Smooth muscle cell (in vitro differentiated cells): ENCODE data around the gene ARPC1A. TPM values are rescaled to one million over a fixed set of nuclear protein-coding genes. Genes with fewer than 3 reads are reported as not detected.

Source experiments
- DNase-seq: peaks from one replicate; lab custom pipeline; 2025; ENCODE audit not compliant: unreplicated experiment; lab: John Stamatoyannopoulos, UW
- H2AFZ ChIP-seq: fragments of 200-600 bp; sonication (generic); 2 replicates; pipeline ENCODE4 v1.6.0; 2016; ENCODE audit warnings: antibody characterized with exemption, low read depth, mild to moderate bottlenecking
- H3F3A ChIP-seq: fragments of 200-600 bp; sonication (generic); 2 replicates; pipeline ENCODE4 v1.6.0; 2017; ENCODE audit warnings: antibody characterized with exemption, low read depth
- H3K27ac ChIP-seq: fragments of 200-600 bp; sonication (generic); 2 replicates; pipeline ENCODE4 v1.5.1; 2016; ENCODE audit warnings: low read depth, mild to moderate bottlenecking
- H3K27me3 ChIP-seq: fragments of 200-600 bp; sonication (generic); 2 replicates; pipeline ENCODE4 v1.6.1; 2016; ENCODE audit warnings: low read depth, mild to moderate bottlenecking
- H3K36me3 ChIP-seq: fragments of 200-600 bp; sonication (generic); 2 replicates; pipeline ENCODE4 v1.5.1; 2016; ENCODE audit warnings: low read depth
- H3K4me1 ChIP-seq: fragments of 200-600 bp; sonication (generic); 2 replicates; pipeline ENCODE4 v1.5.1; 2016; ENCODE audit warnings: low read depth
- H3K4me2 ChIP-seq: fragments of 200-600 bp; sonication (generic); 2 replicates; pipeline ENCODE4 v1.6.0; 2016; ENCODE audit warnings: mild to moderate bottlenecking
- H3K4me3 ChIP-seq: fragments of 200-600 bp; sonication (generic); 2 replicates; pipeline ENCODE4 v1.5.1; 2016; ENCODE audit warnings: mild to moderate bottlenecking
- H3K79me2 ChIP-seq: fragments of 200-600 bp; sonication (generic); 2 replicates; pipeline ENCODE4 v1.6.0; 2016; ENCODE audit warnings: low read depth, mild to moderate bottlenecking
- H3K9ac ChIP-seq: fragments of 200-600 bp; sonication (generic); 2 replicates; pipeline ENCODE4 v1.6.0; 2016; ENCODE audit warnings: low read depth
- H3K9me3 ChIP-seq: fragments of 200-600 bp; sonication (generic); replicated peaks from 2 replicates; pipeline ENCODE4 v1.5.1; 2016; ENCODE audit warnings: low read depth
- H4K20me1 ChIP-seq: fragments of 200-600 bp; sonication (generic); 2 replicates; pipeline ENCODE4 v1.6.0; 2016; ENCODE audit warnings: low read depth
- CTCF ChIP-seq: fragments of 200-600 bp; sonication (generic); IDR thresholded peaks from 2 replicates; pipeline ENCODE4 v1.5.1; 2017; ENCODE audit warnings: borderline replicate concordance, mild to moderate bottlenecking, antibody characterized with exemption; ENCODE audit not compliant: insufficient read depth, poor library complexity, severe bottlenecking
- WGBS: methylation state at CpG from one replicate; pipeline ENCODE4 v1.1.7; 2016; ENCODE audit warnings: low lambda C conversion rate; 5-methylcytosine and 5-hydroxymethylcytosine counted together
- polyA plus RNA-seq: library from polyadenylated mRNA; unstranded; fragments of >200 nt; fragmentation: Nextera tagmentation; extraction: Ambion mirVana; gene quantifications from 2 replicates; pipeline ENCODE4 v1.2.1, GENCODE V29; 2016
- total RNA-seq: library from RNA; depleted of rRNA; stranded (reverse); fragments of >200 nt; gene quantifications from 2 replicates; pipeline ENCODE4 v1.2.3, GENCODE V29; 2014

The ARPC1A gene
- total and polyA plus RNA-seq, 2 experiments from 2014 or later = 85.0 to 113 TPM

GRCh38 chr7:99393355-99394187 is 67.9 kb downstream of the ARPC1A start:
- Histone ChIP-seq H4K20me1 (peaks cover 57% of the 10 kb centered on the region), H3K27ac (no peak overlapping the region), H3K4me3 (peak overlapping the region; percentile 57), H3K27me3 (no peaks in the 10 kb centered on the region), H3F3A (peaks cover 13% of the 10 kb centered on the region), H3K36me3 (no peaks in the 10 kb centered on the region), H3K9me3 (no peaks in the 10 kb centered on the region), H3K79me2 (no peaks in the 10 kb centered on the region), H2AFZ (no peak overlapping the region), H3K9ac (no peak overlapping the region), H3K4me2 (peak overlapping the region; percentile 85), H3K4me1 (no peaks in the 10 kb centered on the region)
- no peak for DNase-seq
- 53% methylated on average over 30 of the region's 30 CpGs for WGBS
- TF ChIP-seq CTCF = no peak

- Histone ChIP-seq H3K27me3 (no peaks in the 10 kb centered on the region), H3K27ac (no peak overlapping the region), H3K4me3 (no peak overlapping the region), H3K4me2 (no peak overlapping the region), H3K9ac (no peak overlapping the region), H3K36me3 (no peaks in the 10 kb centered on the region), H3K4me1 (no peaks in the 10 kb centered on the region), H3K9me3 (no peaks in the 10 kb centered on the region), H3F3A (peaks cover 17% of the 10 kb centered on the region), H4K20me1 (peaks cover 63% of the 10 kb centered on the region), H3K79me2 (no peaks in the 10 kb centered on the region), H2AFZ (no peak overlapping the region)
- TF ChIP-seq CTCF = no peak
- WGBS = 95% methylated on average over 4 of the region's 4 CpGs
- DNase-seq = no peak
Observed at GRCh38 chr7:99394188-99394502, 68.4 kb downstream of the ARPC1A start.

GRCh38 chr7:99395616-99396327 is 70.1 kb downstream of the ARPC1A start:
- TF ChIP-seq CTCF = no peak
- no peaks in the 10 kb centered on the region for H3K36me3 ChIP-seq
- 96% methylated on average over 14 of the region's 14 CpGs for WGBS
- no peak overlapping the region for H2AFZ ChIP-seq
- no peak overlapping the region for H3K27ac ChIP-seq
- no peaks in the 10 kb centered on the region for H3K79me2 ChIP-seq
- no peak overlapping the region for H3K9ac ChIP-seq
- DNase-seq = no peak
- H3K27me3 ChIP-seq = no peaks in the 10 kb centered on the region
- H3F3A ChIP-seq = peaks cover 17% of the 10 kb centered on the region
- peaks cover 71% of the 10 kb centered on the region for H4K20me1 ChIP-seq
- no peaks in the 10 kb centered on the region for H3K9me3 ChIP-seq
- H3K4me3 ChIP-seq = no peak overlapping the region
- no peaks in the 10 kb centered on the region for H3K4me1 ChIP-seq
- H3K4me2 ChIP-seq = no peak overlapping the region
